ENCODE data around the gene MDFI. TPM values are rescaled to one million over a fixed set of nuclear protein-coding genes. Genes with fewer than 3 reads are reported as not detected.

MDFI gene
- total RNA-seq, 2 donors from 2014 or later, result 52.7 to 80.0 TPM

DNA sequence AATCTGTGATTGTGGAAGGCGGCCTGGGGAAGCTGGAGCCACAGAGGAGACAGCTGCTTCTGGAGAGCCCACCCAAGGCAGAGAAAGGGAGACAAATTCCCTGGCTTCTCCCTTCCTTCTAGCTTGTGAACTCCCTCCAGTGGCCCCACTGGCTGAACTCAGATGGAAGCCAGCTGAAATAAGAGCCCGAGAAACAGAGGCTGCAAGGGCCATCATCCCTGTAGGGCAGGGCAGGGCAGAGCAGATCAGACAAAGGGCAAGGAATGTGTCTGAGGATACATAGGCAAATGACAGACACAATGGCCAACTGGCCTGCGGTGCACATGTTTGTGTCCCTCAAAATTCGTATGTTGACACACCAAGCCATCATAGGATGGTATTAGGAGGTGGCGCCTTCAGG lies 25.3 kb downstream of the MDFI start:
- no peak overlapping the region for H3K27ac ChIP-seq (ENCODE audit: low read depth, low read length)
- Mint-ChIP-seq H3K9me3 (no peaks in the 10 kb centered on the region), H3K36me3 (ENCODE audit: low read depth) (no peaks in the 10 kb centered on the region), H3K27ac (no peak overlapping the region), H3K4me1 (no peaks in the 10 kb centered on the region), H3K4me3 (no peak overlapping the region), H3K27me3 (ENCODE audit: insufficient read depth) (peaks cover 27% of the 10 kb centered on the region)
- H3K4me3 ChIP-seq (ENCODE audit: low read length), result no peak overlapping the region
- H3K4me1 ChIP-seq (ENCODE audit: control insufficient read depth, insufficient read depth, low read length), result no peaks in the 10 kb centered on the region
- H3K27me3 ChIP-seq (ENCODE audit: control insufficient read depth, insufficient read depth, low read length, poor library complexity, severe bottlenecking), result peaks cover 5% of the 10 kb centered on the region
- H3K9me3 ChIP-seq (ENCODE audit: control insufficient read depth, low read length), result no peaks in the 10 kb centered on the region
- H3K9ac ChIP-seq (ENCODE audit: extremely low read depth, low read length, poor library complexity, severe bottlenecking), result no peak overlapping the region
- 65 to 84% methylated on average over 4 to 5 of the region's 5 CpGs for WGBS, 2 experiments (ENCODE audit: insufficient coverage in 1 of 2, insufficient read length in 1 of 2)
- DNase-seq, result no peak
- TF ChIP-seq, protein P1, sequence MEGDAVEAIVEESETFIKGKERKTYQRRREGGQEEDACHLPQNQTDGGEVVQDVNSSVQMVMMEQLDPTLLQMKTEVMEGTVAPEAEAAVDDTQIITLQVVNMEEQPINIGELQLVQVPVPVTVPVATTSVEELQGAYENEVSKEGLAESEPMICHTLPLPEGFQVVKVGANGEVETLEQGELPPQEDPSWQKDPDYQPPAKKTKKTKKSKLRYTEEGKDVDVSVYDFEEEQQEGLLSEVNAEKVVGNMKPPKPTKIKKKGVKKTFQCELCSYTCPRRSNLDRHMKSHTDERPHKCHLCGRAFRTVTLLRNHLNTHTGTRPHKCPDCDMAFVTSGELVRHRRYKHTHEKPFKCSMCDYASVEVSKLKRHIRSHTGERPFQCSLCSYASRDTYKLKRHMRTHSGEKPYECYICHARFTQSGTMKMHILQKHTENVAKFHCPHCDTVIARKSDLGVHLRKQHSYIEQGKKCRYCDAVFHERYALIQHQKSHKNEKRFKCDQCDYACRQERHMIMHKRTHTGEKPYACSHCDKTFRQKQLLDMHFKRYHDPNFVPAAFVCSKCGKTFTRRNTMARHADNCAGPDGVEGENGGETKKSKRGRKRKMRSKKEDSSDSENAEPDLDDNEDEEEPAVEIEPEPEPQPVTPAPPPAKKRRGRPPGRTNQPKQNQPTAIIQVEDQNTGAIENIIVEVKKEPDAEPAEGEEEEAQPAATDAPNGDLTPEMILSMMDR (conservative IDR thresholded peaks at IDR 0.05), result no peak
- no peaks in the 10 kb centered on the region for H3K36me3 ChIP-seq (ENCODE audit: control insufficient read depth, insufficient read depth, low read length)

DNA sequence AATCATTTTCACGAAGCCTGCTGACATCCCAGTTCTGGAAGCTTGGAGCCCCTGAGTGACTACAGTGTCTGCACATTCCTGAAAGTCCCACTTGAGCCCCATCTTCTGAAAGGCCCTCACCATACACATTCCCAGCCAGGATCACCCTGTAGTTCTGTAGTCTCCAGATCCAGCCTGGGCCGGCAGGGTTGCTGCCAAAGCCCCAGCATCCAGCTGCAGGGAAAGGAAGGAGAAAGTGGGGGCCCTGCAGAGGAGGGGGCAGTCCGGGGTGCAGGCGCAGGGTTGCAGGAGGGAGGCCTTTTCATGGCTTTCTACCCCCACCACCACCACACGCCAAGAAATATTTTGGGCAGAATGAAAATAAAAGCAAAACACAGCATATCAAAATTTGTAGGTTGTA lies 26.0 kb downstream of the MDFI start:
- peaks cover 6% of the 10 kb centered on the region for H3K9me3 Mint-ChIP-seq
- H3K36me3 Mint-ChIP-seq (ENCODE audit: low read depth), result no peaks in the 10 kb centered on the region
- H3K36me3 ChIP-seq (ENCODE audit: control insufficient read depth, insufficient read depth, low read length), result no peaks in the 10 kb centered on the region
- peaks cover 5% of the 10 kb centered on the region for H3K27me3 ChIP-seq (ENCODE audit: control insufficient read depth, insufficient read depth, low read length, poor library complexity, severe bottlenecking)
- 91 to 100% methylated on average over 1 to 4 of the region's 5 CpGs for whole genome bisulfite sequencing, 2 experiments (ENCODE audit: insufficient coverage in 1 of 2, insufficient read length in 1 of 2)
- no peaks in the 10 kb centered on the region for H3K4me1 Mint-ChIP-seq
- no peaks in the 10 kb centered on the region for H3K4me1 ChIP-seq (ENCODE audit: control insufficient read depth, insufficient read depth, low read length)
- no peak overlapping the region for H3K27ac ChIP-seq (ENCODE audit: low read depth, low read length)
- H3K9me3 ChIP-seq (ENCODE audit: control insufficient read depth, low read length), result no peaks in the 10 kb centered on the region
- peaks cover 31% of the 10 kb centered on the region for H3K27me3 Mint-ChIP-seq (ENCODE audit: insufficient read depth)
- no peak overlapping the region for H3K9ac ChIP-seq (ENCODE audit: extremely low read depth, low read length, poor library complexity, severe bottlenecking)
- TF ChIP-seq, protein P1 (conservative IDR thresholded peaks at IDR 0.05), result no peak
- H3K4me3 Mint-ChIP-seq, result no peak overlapping the region
- H3K27ac Mint-ChIP-seq, result no peak overlapping the region
- H3K4me3 ChIP-seq (ENCODE audit: low read length), result no peak overlapping the region
- DNase-seq, result no peak

- peaks cover 8% of the 10 kb centered on the region for H3K9me3 Mint-ChIP-seq
- H3K9me3 ChIP-seq (ENCODE audit: control insufficient read depth, low read length), result no peaks in the 10 kb centered on the region
- no peak overlapping the region for H3K27ac ChIP-seq (ENCODE audit: low read depth, low read length)
- WGBS, 2 experiments (ENCODE audit: insufficient coverage in 1 of 2, insufficient read length in 1 of 2), result 100% methylated on average over 1 of the region's 1 CpG; no CpG with 5 or more reads in 1 of the 2 experiments
- no peaks in the 10 kb centered on the region for H3K4me1 Mint-ChIP-seq
- peaks cover 5% of the 10 kb centered on the region for H3K27me3 ChIP-seq (ENCODE audit: control insufficient read depth, insufficient read depth, low read length, poor library complexity, severe bottlenecking)
- TF ChIP-seq, protein P1 (conservative IDR thresholded peaks at IDR 0.05), result no peak
- H3K9ac ChIP-seq (ENCODE audit: extremely low read depth, low read length, poor library complexity, severe bottlenecking), result no peak overlapping the region
- no peak overlapping the region for H3K27ac Mint-ChIP-seq
- no peak overlapping the region for H3K4me3 Mint-ChIP-seq
- H3K4me3 ChIP-seq (ENCODE audit: low read length), result no peak overlapping the region
- peaks cover 43% of the 10 kb centered on the region for H3K27me3 Mint-ChIP-seq (ENCODE audit: insufficient read depth)
- no peak for DNase-seq
- H3K4me1 ChIP-seq (ENCODE audit: control insufficient read depth, insufficient read depth, low read length), result no peaks in the 10 kb centered on the region
- no peaks in the 10 kb centered on the region for H3K36me3 ChIP-seq (ENCODE audit: control insufficient read depth, insufficient read depth, low read length)
- no peaks in the 10 kb centered on the region for H3K36me3 Mint-ChIP-seq (ENCODE audit: low read depth)
Observed at GRCh38 chr6:41667195-41667594, 28.9 kb downstream of the MDFI start.

Measured in endodermal cell (in vitro differentiated cells).